DOHH2 (cell line): Measurements from ENCODE around the gene CD96.

Experiments used
- EZH2phosphoT487 ChIP-seq: fragments of 200-600 bp; sonication (generic); IDR thresholded peaks from 2 replicates; pipeline ENCODE4 v1.6.1; 2017; ENCODE audit warnings: borderline replicate concordance, mild to moderate bottlenecking, antibody characterized with exemption, low read length, moderate library complexity, mixed read lengths
- TF ChIP-seq, protein P1 (sequence below): fragments of 200-600 bp; sonication (generic); IDR thresholded peaks from one replicate; pipeline ENCODE4 v1.5.1; 2014; ENCODE audit warnings: antibody characterized with exemption, mild to moderate bottlenecking, low read depth, low read length; ENCODE audit not compliant: poor library complexity, severe bottlenecking

- TF ChIP-seq, protein P1, sequence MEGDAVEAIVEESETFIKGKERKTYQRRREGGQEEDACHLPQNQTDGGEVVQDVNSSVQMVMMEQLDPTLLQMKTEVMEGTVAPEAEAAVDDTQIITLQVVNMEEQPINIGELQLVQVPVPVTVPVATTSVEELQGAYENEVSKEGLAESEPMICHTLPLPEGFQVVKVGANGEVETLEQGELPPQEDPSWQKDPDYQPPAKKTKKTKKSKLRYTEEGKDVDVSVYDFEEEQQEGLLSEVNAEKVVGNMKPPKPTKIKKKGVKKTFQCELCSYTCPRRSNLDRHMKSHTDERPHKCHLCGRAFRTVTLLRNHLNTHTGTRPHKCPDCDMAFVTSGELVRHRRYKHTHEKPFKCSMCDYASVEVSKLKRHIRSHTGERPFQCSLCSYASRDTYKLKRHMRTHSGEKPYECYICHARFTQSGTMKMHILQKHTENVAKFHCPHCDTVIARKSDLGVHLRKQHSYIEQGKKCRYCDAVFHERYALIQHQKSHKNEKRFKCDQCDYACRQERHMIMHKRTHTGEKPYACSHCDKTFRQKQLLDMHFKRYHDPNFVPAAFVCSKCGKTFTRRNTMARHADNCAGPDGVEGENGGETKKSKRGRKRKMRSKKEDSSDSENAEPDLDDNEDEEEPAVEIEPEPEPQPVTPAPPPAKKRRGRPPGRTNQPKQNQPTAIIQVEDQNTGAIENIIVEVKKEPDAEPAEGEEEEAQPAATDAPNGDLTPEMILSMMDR = no peak
- TF ChIP-seq EZH2phosphoT487 = no peak
Observed at GRCh38 chr3:111662907-111663306, 120.9 kb downstream of the CD96 start.
